ENCODE data around the gene QRICH2.
"Not testable (repeated sequence)": the region's sequence is repeated elsewhere in the genome, so short reads cannot be mapped to it uniquely, and the experiment has no call there.

The QRICH2 gene

GRCh38 chr17:76307966-76308338, at the start of gene QRICH2:
QRICH2 (minus strand) TSS chr17:76308276; CDS start chr17:76307998, 278 bp downstream.
- DNase-seq (ENCODE audit: low read depth in 2 of 2) = no peak

- no peak for DNase-seq (ENCODE audit: low read depth in 2 of 2)
These were observed 49.6 kb upstream of the QRICH2 start for GRCh38 chr17:76357597-76358158.

- no peak for DNase-seq (ENCODE audit: low read depth in 2 of 2)
These were observed 48.9 kb upstream of the QRICH2 start for GRCh38 chr17:76356803-76357456.

GRCh38 chr17:76354747-76355310, 46.8 kb upstream of the QRICH2 start:
- DNase-seq (ENCODE audit: low read depth in 2 of 2) = no peak

DNA sequence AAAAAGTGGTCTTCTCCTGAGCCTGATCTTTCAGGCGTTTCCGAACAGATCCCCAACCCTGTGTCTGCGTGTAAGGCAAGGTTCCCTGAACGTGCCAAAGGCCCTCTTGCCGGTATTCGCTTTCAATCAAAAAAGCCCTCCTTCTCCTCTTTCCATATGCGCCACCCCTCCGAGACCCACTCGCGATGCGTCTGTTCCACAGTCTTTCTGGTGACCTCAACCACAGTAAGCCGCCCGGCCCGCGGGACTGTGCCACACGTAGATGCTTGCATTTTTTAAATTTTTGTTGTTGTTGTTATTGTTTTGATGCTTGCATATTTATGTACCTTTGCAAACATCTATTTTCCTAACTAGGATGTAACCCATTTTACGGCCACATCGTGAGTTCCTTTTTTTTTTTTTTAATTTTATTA, 46.2 kb upstream of the QRICH2 start:
- DNase-seq (ENCODE audit: low read depth in 2 of 2) = no peak

- peak; percentile 66 to 76 for DNase-seq (ENCODE audit: low read depth in 2 of 2)
These were observed 45.7 kb upstream of the QRICH2 start, which contains the start of gene PRPSAP1 for GRCh38 chr17:76353599-76354316. PRPSAP1 (minus strand) TSS chr17:76353916; CDS start chr17:76353703, 213 bp downstream.

GRCh38 chr17:76353004-76353598, 45.0 kb upstream of the QRICH2 start:
- peak in 1 of 2 donors; percentile 8 for DNase-seq (ENCODE audit: low read depth in 2 of 2)

- DNase-seq (ENCODE audit: low read depth in 2 of 2) = no peak
These were observed 43.5 kb upstream of the QRICH2 start for GRCh38 chr17:76351526-76352071.

- no peak for DNase-seq (ENCODE audit: low read depth in 2 of 2)
These were observed 42.4 kb upstream of the QRICH2 start for GRCh38 chr17:76350463-76350862.

GRCh38 chr17:76346936-76347335, 38.9 kb upstream of the QRICH2 start:
- not testable (repeated sequence) for DNase-seq (ENCODE audit: low read depth in 2 of 2)

- DNase-seq (ENCODE audit: low read depth in 2 of 2) = no peak
These were observed 37.4 kb upstream of the QRICH2 start for GRCh38 chr17:76345377-76345974.

- DNase-seq (ENCODE audit: low read depth in 2 of 2) = no peak
These were observed 35.0 kb upstream of the QRICH2 start for GRCh38 chr17:76343106-76343505.

DNA sequence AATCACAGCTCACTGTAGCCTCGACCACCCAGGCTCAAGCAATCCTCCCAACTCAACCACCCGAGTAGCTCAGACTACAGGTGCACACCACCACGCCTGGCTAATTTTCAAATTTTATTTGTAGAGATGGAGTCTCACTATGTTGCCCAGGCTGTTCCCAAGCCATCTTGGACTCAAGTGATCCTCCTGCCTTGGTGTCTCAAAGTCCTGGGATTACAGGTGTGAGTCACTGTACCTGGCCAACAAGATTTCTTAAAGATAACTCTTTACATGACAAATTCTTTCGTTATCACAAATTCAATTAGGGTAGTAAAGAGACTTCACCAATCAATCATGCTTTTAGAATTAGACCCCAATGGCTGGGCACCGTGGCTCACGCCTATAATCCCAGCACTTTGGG, 33.2 kb upstream of the QRICH2 start:
- DNase-seq (ENCODE audit: low read depth in 2 of 2) = no peak

- DNase-seq (ENCODE audit: low read depth in 2 of 2) = no peak
These were observed 29.3 kb upstream of the QRICH2 start for GRCh38 chr17:76337413-76337777.

- DNase-seq (ENCODE audit: low read depth in 2 of 2) = no peak
These were observed 28.8 kb upstream of the QRICH2 start for GRCh38 chr17:76336756-76337412.

- no peak for DNase-seq (ENCODE audit: low read depth in 2 of 2)
These were observed 27.8 kb upstream of the QRICH2 start for GRCh38 chr17:76335716-76336381.

GRCh38 chr17:76333673-76334505, 25.8 kb upstream of the QRICH2 start:
- DNase-seq (ENCODE audit: low read depth in 2 of 2) = no peak

DNA sequence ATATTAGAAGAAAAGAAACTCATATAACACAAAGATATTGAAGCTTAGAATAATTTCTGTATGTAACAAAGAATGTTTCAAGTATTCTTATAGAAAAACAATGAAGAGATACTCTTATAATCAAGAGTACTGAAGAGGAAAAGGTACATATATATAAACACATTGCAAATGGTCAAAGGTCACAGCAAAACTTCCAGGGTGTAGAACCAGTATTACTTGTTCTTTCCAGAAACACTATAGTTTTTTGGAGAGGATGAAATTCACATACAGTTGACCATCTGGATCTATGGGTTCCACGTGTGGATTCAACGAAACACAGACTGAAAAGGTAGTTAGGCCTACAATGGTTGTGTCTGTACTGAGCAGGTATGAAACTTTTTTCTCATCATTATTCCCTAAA, 23.0 kb upstream of the QRICH2 start:
- no peak for DNase-seq (ENCODE audit: low read depth in 2 of 2)

GRCh38 chr17:76329664-76330063, 21.6 kb upstream of the QRICH2 start:
- DNase-seq (ENCODE audit: low read depth in 2 of 2) = no peak

- no peak for DNase-seq (ENCODE audit: low read depth in 2 of 2)
These were observed 19.6 kb upstream of the QRICH2 start for GRCh38 chr17:76327696-76328095.
